ENCODE results near the gene NUP88.
"Not testable (repeated sequence)": the region's sequence is repeated elsewhere in the genome, so short reads cannot be mapped to it uniquely, and the experiment has no call there.

NUP88 gene

GRCh38 chr17:5419356-5419958 is at the start of gene NUP88:
Gene NUP88 (minus strand): TSS chr17:5419662. CDS start chr17:5419650, 12 bp downstream.
- peak; percentile 91 for DNase-seq

GRCh38 chr17:5468075-5468473 is 48.6 kb upstream of the NUP88 start:
- no peak for DNase-seq

GRCh38 chr17:5467416-5467815 is 48.0 kb upstream of the NUP88 start:
- no peak for DNase-seq

- DNase-seq: no peak
These were observed 46.8 kb upstream of the NUP88 start for GRCh38 chr17:5466295-5466694.

GRCh38 chr17:5464717-5465507 is 45.5 kb upstream of the NUP88 start:
- DNase-seq: no peak

GRCh38 chr17:5446786-5447185 is 27.3 kb upstream of the NUP88 start:
- DNase-seq: no peak

GRCh38 chr17:5444209-5444608 is 24.7 kb upstream of the NUP88 start:
- DNase-seq: no peak

GRCh38 chr17:5443728-5444127 is 24.3 kb upstream of the NUP88 start:
- DNase-seq: no peak

- DNase-seq: no peak
These were observed 19.9 kb upstream of the NUP88 start for GRCh38 chr17:5439446-5439764.

GRCh38 chr17:5438716-5439445 is 19.4 kb upstream of the NUP88 start, which contains the start of gene C1QBP:
Gene C1QBP (minus strand): TSS chr17:5439155. CDS start chr17:5439073, 82 bp downstream.
- peak; percentile 76 for DNase-seq

GRCh38 chr17:5437721-5438317 is 18.4 kb upstream of the NUP88 start:
- DNase-seq: no peak

GRCh38 chr17:5435781-5436315 is 16.4 kb upstream of the NUP88 start:
- not testable (repeated sequence) for DNase-seq

GRCh38 chr17:5434984-5435383 is 15.5 kb upstream of the NUP88 start:
- DNase-seq: no peak

- no peak for DNase-seq
These were observed 12.6 kb upstream of the NUP88 start for GRCh38 chr17:5431949-5432556.

GRCh38 chr17:5431234-5431633 is 11.8 kb upstream of the NUP88 start:
- not testable (repeated sequence) for DNase-seq

- DNase-seq: no peak
These were observed 11.0 kb upstream of the NUP88 start for GRCh38 chr17:5430413-5430999.

GRCh38 chr17:5429191-5429887 is 9.9 kb upstream of the NUP88 start:
- DNase-seq: peak; percentile 3

- no peak for DNase-seq
These were observed 6.4 kb upstream of the NUP88 start for GRCh38 chr17:5425826-5426225.

- DNase-seq: no peak
These were observed 5.4 kb upstream of the NUP88 start for GRCh38 chr17:5424909-5425308.

GRCh38 chr17:5422505-5422904 is 3.0 kb upstream of the NUP88 start:
- DNase-seq: no peak

- peak; percentile 73 for DNase-seq
These were observed 644 bp upstream of the NUP88 start, which contains the start of gene RPAIN for GRCh38 chr17:5419959-5420653. Gene RPAIN (plus strand): TSS chr17:5420182. CDS start chr17:5420211, 29 bp downstream.
